Activated T-helper 1 cell treated with anti-CD3 and anti-CD28 coated beads, Interleukin-12 subunit alpha, Interleukin-12 subunit beta, Interleukin-2, Interleukin-4 antibody, amounts not matched to agents 30 ng/mL and 10 ng/mL and 1 ng/mL, durations not matched to agents 14 hours and 24 hours and 36 hours (primary cell): Measurements from ENCODE around the gene CREG1. TPM values are rescaled to one million over a fixed set of nuclear protein-coding genes. Genes with fewer than 3 reads are reported as not detected.
"Not testable (repeated sequence)": the region's sequence is repeated elsewhere in the genome, so short reads cannot be mapped to it uniquely, and the experiment has no call there.

Source experiments
- DNase-seq: peaks from one replicate; pipeline ENCODE4 v3.0.0; 2021; ENCODE audit warnings: low spot score
- H3K27ac Mint-ChIP-seq: one replicate; pipeline ENCODE4 v1.8.0; 2021; ENCODE audit warnings: mild to moderate bottlenecking, mixed read lengths
- H3K27me3 Mint-ChIP-seq: one replicate; pipeline ENCODE4 v1.8.0; 2022; ENCODE audit warnings: mild to moderate bottlenecking, moderate library complexity, mixed read lengths; ENCODE audit not compliant: insufficient read depth
- H3K36me3 Mint-ChIP-seq: one replicate; pipeline ENCODE4 v1.8.0; 2021; ENCODE audit warnings: low read depth, mixed read lengths
- H3K4me1 Mint-ChIP-seq: one replicate; pipeline ENCODE4 v1.8.0; 2021; ENCODE audit warnings: low read depth, mixed read lengths
- H3K4me3 Mint-ChIP-seq: one replicate; pipeline ENCODE4 v1.8.0; 2021; ENCODE audit warnings: mild to moderate bottlenecking, moderate library complexity, mixed read lengths
- H3K9me3 Mint-ChIP-seq: one replicate; pipeline ENCODE4 v1.8.0; 2021; ENCODE audit warnings: mixed read lengths
- intact Hi-C: fragments of 100-400 bp; cut with micrococcal nuclease; formaldehyde crosslinking; loops from one replicate; pipeline ENCODE4 v1.15.1; 2024
- total RNA-seq: library from RNA; stranded (reverse); gene quantifications from 2 replicates; pipeline ENCODE4 v1.2.3, GENCODE V29; 2022

CREG1 gene
- total RNA-seq, 1 donor from 2014 or later, result 15.3 TPM

DNA sequence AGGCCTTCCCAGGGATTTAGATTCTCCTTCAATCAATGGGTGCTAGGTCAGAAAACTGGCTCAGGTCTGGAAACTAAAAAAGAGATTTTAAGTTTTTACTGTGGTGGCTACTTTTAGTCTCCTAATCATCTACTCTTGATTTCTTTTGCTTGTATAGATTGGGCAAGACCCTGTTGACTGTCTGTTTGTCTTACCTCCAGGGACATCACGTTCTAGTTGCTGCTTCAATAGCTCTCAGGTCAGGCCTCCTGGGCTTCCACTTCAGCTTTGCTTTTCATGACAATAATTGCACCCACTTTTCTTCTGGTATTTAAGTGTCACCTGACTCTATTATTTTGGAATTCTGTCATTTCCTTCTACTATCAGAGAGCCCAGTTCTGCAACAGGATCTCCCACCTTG is 28.5 kb upstream of the CREG1 start:
- H3K4me3 Mint-ChIP-seq, result no peak overlapping the region
- no peak overlapping the region for H3K27ac Mint-ChIP-seq
- no peaks in the 10 kb centered on the region for H3K9me3 Mint-ChIP-seq
- no peak for DNase-seq
- intact Hi-C loops, result no loop called here
- H3K4me1 Mint-ChIP-seq, result no peaks in the 10 kb centered on the region
- no peaks in the 10 kb centered on the region for H3K36me3 Mint-ChIP-seq
- H3K27me3 Mint-ChIP-seq, result peaks cover 14% of the 10 kb centered on the region

DNA sequence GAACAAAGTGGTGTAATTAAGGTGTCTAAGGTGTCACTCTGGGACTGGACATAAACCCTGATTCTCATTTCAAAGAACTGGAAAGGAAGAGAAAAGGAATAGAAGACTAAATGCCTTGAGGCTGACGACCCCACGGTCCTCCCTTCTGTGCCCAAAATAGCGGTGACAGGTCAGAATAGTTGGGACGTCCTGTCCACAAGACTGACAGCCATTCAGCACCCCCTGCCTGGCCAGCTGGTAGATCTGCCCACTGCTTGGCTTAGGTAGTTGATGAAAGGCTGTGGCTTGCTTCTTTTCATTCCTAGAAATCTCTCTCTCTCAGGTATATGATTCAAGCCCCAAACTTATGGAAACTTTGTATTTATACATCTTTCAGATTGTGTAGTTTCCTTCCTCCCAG is 26.4 kb upstream of the CREG1 start:
- Mint-ChIP-seq H3K36me3 (no peaks in the 10 kb centered on the region), H3K4me1 (no peaks in the 10 kb centered on the region), H3K9me3 (no peaks in the 10 kb centered on the region), H3K27me3 (peaks cover 19% of the 10 kb centered on the region), H3K4me3 (no peak overlapping the region), H3K27ac (no peak overlapping the region)
- intact Hi-C loops, result no loop called here
- DNase-seq, result no peak

DNA sequence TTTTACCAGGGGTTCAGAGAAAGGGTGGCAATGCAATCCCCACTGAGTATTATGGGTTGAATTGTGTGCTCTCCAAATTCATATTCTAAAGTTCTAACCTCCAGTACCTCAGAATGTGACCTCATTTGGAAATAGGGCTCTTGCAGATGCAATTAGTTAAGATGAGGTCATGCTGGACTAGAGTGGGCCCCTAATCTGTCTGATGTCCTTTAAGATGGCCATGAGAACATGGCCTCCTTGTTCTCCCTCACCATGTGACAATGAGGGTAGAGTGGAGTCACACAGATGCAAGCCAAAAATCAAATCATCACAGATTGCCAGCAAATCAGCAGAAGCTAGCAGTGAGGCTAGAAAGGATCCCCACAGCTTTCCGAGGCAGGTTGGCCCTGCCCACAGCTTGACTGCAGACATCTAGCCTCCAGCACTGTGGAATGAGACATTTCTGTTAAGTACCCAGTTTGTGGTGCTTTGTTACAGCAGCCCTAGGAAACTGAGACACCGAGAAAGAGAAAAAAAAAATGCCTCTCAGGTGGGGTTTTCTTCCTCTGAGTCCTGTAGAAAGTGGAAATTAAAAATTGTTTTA is 25.5 kb upstream of the CREG1 start:
- H3K4me1 Mint-ChIP-seq, result no peaks in the 10 kb centered on the region
- no peak overlapping the region for H3K4me3 Mint-ChIP-seq
- no peaks in the 10 kb centered on the region for H3K36me3 Mint-ChIP-seq
- no peak overlapping the region for H3K27ac Mint-ChIP-seq
- intact Hi-C loops, result no loop called here
- H3K27me3 Mint-ChIP-seq, result peaks cover 18% of the 10 kb centered on the region
- no peaks in the 10 kb centered on the region for H3K9me3 Mint-ChIP-seq
- no peak for DNase-seq

DNA sequence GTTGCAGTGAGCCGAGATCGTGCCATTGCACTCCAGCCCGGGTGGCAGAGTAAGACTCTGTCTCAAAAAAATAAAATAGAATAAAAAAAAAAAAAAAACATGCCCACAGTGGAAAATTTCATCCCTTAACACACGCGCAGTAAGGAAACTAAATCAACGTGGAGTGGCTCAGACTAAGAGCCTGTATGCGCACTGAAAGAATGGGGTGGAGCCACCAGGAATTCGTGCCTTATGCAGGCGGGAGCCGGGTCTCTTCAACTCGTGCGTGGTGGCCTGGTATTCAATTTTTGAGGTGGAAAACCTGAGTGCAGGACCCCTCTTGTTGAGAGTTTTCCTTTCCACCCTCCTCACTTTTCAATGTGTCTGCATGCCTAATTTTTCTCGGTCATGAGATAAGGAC is 22.1 kb upstream of the CREG1 start:
- Mint-ChIP-seq H3K4me3 (no peak overlapping the region), H3K36me3 (no peaks in the 10 kb centered on the region), H3K4me1 (no peaks in the 10 kb centered on the region), H3K27ac (no peak overlapping the region), H3K9me3 (no peaks in the 10 kb centered on the region), H3K27me3 (peaks cover 17% of the 10 kb centered on the region)
- intact Hi-C loops, result no loop called here
- no peak for DNase-seq

DNA sequence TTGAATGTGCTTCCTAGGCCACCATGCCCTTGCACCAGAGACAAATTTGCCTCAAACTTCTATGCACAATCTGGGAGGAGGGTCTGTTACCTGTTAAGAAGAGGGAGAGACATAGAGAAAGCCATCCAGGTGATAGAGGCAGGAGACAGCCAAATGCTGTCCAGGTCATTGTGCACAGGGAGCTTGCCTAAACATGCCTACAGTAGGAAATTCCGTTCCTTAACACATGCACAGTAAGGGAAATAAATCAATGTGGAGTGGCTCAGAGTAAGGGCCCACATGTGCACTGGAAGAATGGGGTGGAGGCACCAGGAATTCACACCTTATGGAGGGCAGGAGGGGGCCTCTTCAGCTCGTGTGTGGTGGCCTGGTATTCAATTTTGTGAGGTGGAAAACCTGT is 19.5 kb upstream of the CREG1 start:
- H3K36me3 Mint-ChIP-seq, result no peaks in the 10 kb centered on the region
- no peak overlapping the region for H3K27ac Mint-ChIP-seq
- intact Hi-C loops, result no loop called here
- H3K4me3 Mint-ChIP-seq, result no peak overlapping the region
- no peak for DNase-seq
- no peaks in the 10 kb centered on the region for H3K9me3 Mint-ChIP-seq
- no peaks in the 10 kb centered on the region for H3K4me1 Mint-ChIP-seq
- H3K27me3 Mint-ChIP-seq, result peaks cover 13% of the 10 kb centered on the region

DNA sequence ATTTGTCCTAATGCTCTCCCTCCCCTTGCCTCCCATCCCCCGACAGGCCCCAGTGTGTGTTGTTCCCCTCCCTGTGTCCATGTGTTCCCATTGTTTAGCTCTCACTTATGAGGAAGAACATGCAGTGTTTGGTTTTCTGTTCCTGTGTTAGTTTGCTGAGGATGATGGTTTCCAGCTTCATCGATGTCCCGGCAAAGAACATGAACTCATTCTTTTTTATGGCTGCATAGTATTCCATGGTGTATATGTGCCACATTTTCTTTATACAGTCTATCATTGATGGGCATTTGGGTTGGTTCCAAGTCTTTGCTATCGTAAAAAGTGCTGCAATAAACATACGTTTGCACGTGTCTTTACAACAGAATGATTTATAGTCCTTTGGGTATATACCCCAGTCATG is 17.1 kb upstream of the CREG1 start:
- H3K9me3 Mint-ChIP-seq, H3K27ac Mint-ChIP-seq, H3K27me3 Mint-ChIP-seq, intact Hi-C loops, DNase-seq, H3K4me3 Mint-ChIP-seq, H3K4me1 Mint-ChIP-seq, H3K36me3 Mint-ChIP-seq: not testable (repeated sequence)

DNA sequence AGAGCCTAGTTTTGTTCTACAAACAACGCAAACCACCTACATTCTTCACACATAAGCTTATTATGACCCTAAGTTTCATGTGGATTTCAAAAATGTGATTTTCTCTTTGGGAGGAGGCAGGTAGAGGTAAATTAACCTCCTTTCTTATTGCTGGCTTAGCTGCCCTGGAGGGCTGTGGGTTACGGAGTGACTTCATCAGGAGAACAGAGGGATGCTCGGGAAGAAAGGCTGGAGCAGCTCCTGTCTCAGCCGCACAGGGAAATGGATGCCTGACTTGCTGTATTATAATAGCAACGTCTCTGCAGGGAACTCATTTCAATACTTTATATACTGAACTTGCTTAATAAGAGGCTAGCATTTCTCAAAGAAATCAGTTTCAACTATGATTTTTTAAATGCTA is 14.1 kb upstream of the CREG1 start:
- Mint-ChIP-seq H3K4me3 (no peak overlapping the region), H3K27ac (no peak overlapping the region)
- DNase-seq, result no peak

DNA sequence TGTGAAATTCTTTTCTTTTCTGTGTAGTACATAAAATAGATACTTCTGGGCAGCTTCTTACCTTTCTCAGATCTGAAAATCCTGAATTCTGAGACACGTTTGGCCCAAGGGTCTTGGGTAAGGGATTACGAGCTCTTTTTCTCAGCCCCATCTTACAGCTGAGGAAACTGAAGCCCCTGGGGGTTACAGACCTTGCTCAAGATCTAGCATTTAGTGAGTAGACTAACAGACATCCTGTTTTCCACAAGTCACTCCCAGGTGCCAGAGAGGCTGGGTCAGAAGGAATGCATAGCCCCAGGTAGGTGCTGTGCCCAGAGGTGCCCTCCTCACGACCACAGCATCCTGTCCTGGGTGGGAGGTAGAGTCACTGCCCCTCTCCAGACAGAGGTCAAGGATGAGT is 13.2 kb upstream of the CREG1 start:
- Mint-ChIP-seq H3K9me3 (no peaks in the 10 kb centered on the region), H3K4me1 (no peaks in the 10 kb centered on the region), H3K27me3 (peaks cover 3% of the 10 kb centered on the region), H3K27ac (no peak overlapping the region), H3K4me3 (no peak overlapping the region), H3K36me3 (no peaks in the 10 kb centered on the region)
- intact Hi-C loops, result no loop called here
- no peak for DNase-seq

More for the DNA sequence above, 14.1 kb upstream of the CREG1 start:
- Mint-ChIP-seq H3K27me3 (peaks cover 5% of the 10 kb centered on the region), H3K4me1 (no peaks in the 10 kb centered on the region), H3K36me3 (no peaks in the 10 kb centered on the region), H3K9me3 (no peaks in the 10 kb centered on the region)
- intact Hi-C loops, result no loop called here

DNA sequence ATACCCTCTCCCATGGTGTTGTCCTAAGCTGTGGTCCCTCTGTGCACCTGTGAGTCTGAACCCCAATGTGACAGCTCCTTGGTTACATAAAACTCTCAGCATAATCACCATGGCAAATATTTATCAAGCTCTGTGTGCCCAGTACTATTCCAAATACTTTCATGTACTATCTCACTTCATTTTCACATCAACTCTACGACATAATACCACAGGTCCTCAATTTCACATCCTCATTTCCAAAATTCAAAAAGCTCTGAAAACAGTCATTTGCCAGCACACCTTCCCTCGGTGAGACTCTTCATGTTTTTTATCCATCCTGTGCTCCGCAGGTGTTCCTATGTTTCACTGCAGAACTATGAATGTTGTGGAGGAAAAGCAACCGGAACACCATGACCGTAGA is 12.4 kb upstream of the CREG1 start:
- H3K27me3 Mint-ChIP-seq, result no peaks in the 10 kb centered on the region
- no peaks in the 10 kb centered on the region for H3K4me1 Mint-ChIP-seq
- H3K4me3 Mint-ChIP-seq, result no peak overlapping the region
- DNase-seq, result no peak
- no peak overlapping the region for H3K27ac Mint-ChIP-seq
- H3K36me3 Mint-ChIP-seq, result no peaks in the 10 kb centered on the region
- intact Hi-C loops, result no loop called here
- H3K9me3 Mint-ChIP-seq, result no peaks in the 10 kb centered on the region

DNA sequence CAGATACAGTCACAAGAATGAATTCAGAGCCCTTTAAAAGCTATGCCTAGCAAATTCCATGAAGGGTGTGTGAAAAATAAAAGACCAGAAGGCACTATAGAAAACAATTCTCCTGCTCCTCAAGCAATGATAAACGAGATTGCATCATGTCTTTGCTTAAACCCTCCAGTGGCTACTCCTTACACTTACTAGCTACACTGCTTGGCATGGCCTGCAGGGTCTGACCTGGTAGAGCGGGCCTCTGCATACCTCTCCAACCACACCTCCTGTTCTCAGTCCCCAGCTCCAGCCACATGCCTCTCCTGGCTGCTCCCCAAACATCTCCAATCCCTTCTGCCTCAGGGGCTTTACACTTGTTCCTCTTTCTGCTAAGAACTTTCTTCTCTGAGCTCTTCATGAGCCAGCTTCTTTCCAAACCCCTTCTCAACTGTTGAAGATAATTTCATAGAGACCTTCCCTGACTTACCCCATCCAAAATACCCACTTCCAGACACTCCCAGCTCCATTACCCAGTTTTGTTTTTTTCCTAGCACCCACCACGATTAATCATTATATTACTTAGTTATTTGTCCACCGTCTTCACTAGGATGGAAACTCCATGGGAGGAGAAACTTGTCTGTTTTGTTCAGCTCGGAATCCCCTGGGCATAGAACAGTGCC is 11.2 kb upstream of the CREG1 start:
- intact Hi-C loops, result no loop called here
- Mint-ChIP-seq H3K27ac (no peak overlapping the region), H3K36me3 (no peaks in the 10 kb centered on the region), H3K27me3 (peaks cover 2% of the 10 kb centered on the region), H3K4me1 (no peaks in the 10 kb centered on the region), H3K4me3 (no peak overlapping the region), H3K9me3 (no peaks in the 10 kb centered on the region)
- no peak for DNase-seq

DNA sequence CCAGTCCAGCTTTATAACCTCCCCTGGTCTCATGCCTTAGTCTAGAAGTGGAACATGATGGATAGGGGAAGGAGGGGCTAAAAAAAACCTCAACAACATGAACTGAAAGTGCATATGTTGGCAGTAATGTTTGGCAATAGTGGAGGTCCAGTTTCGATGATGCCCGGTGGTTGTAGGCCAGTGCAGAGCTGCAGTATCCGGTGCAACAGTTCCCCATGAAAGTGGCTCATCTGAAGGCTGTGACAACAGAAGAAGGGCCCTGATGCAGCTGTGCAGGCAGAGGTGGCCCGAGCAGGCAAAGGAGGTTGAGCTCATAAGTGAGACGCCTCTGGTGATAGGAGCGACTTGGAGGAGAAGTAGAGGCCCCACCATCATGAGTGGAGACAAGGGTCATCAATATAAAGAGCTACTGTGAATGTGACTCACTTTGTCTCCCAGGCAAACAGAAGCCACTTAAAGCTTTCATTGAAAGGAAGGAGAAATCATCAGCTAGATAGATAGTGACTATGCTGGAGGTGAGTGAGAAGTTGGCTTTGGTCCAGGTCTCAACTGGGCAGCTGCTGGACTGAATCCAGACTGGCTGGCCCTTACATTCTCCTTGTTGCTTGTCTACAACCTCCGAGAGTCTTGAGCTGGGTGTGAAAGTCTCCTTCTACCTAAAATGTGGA is 10.2 kb upstream of the CREG1 start:
- no peaks in the 10 kb centered on the region for H3K9me3 Mint-ChIP-seq

DNA sequence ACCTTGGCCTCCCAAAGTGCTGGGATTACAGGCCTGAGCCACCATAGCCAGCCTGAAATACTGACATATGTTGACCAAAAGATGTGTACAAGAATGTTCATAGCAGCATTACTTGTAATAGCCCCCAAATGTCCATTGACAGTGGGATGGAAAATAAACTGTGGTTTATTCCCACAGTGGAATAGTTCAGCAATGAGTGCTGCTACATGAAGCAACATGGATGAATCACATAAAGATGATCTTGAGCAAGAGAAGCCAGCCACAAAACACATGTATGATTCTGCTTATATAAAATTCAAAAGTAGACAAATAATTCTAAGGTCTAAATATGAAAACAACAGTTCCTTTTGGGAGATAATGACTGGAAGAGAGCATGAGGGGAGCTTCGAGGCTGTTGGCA is 9.1 kb upstream of the CREG1 start:
- no peak overlapping the region for H3K27ac Mint-ChIP-seq
- no peak overlapping the region for H3K4me3 Mint-ChIP-seq
- DNase-seq, result no peak
- no peaks in the 10 kb centered on the region for H3K36me3 Mint-ChIP-seq
- no peaks in the 10 kb centered on the region for H3K9me3 Mint-ChIP-seq
- peaks cover 2% of the 10 kb centered on the region for H3K27me3 Mint-ChIP-seq
- H3K4me1 Mint-ChIP-seq, result no peaks in the 10 kb centered on the region
- intact Hi-C loops, result no loop called here

More for the DNA sequence above, 10.2 kb upstream of the CREG1 start:
- peaks cover 2% of the 10 kb centered on the region for H3K27me3 Mint-ChIP-seq
- intact Hi-C loops, result no loop called here
- H3K36me3 Mint-ChIP-seq, result no peaks in the 10 kb centered on the region
- H3K27ac Mint-ChIP-seq, result no peak overlapping the region
- no peaks in the 10 kb centered on the region for H3K4me1 Mint-ChIP-seq
- no peak overlapping the region for H3K4me3 Mint-ChIP-seq
- DNase-seq, result no peak

DNA sequence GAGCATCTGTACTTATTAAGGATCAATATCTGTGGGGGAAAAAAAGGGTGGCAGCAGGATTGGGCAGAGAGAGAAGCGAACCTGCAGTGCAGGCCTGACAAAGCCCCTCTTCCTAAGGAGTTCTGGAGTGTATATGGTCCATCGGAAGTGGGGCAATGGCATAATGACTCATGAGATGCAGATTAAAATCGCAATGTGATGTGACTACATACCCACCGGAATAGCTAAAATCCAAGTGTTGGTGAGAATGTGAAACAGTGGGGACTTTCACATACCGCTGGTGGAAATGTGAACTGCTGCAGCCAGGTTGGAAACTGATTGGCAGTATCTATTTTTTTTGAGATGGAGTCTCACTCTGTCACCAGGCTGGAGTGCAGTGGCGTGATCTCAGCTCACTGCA is 8.2 kb upstream of the CREG1 start:
- H3K4me3 Mint-ChIP-seq, result no peak overlapping the region
- DNase-seq, result no peak
- no peaks in the 10 kb centered on the region for H3K4me1 Mint-ChIP-seq
- no peak overlapping the region for H3K27ac Mint-ChIP-seq
- peaks cover 2% of the 10 kb centered on the region for H3K27me3 Mint-ChIP-seq
- no peaks in the 10 kb centered on the region for H3K36me3 Mint-ChIP-seq
- H3K9me3 Mint-ChIP-seq, result no peaks in the 10 kb centered on the region
- intact Hi-C loops, result no loop called here
